GM04504 (cell line): ENCODE results near the gene ETDB.
"Not testable (repeated sequence)": the region's sequence is repeated elsewhere in the genome, so short reads cannot be mapped to it uniquely, and the experiment has no call there.

Source experiments
- DNase-seq: peaks from one replicate; pipeline ENCODE4 v3.0.0-alpha.2; 2012; ENCODE audit warnings: low read depth

Gene ETDB

DNA sequence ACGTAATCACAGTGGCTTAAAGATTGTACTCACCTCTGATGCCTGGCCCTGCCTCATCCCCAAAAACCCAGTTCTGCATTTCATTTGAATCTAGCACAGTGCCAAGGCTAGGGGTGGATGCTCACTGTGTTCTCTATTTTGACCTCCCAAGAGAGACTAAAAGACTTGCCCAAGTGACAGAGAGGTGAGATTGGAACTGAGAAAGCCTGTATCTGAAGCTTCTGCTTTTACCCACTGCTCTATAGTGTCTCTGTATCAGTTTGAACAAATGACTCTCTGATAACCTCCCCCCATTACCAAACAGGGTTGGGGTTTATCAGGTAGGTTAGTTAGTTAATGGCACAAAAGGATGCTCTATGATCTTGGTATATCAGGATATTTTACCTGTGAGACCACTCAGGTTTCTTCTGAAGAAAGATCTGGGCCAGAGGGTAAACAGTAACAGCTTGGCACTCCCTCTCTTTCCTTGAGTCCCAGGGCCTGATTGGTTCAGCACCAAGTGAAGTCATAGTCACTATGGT is at the start of gene ETDB:
Gene ETDB (minus strand): TSS at position 471 of the 521 bp plus-strand sequence. CDS start 1,265 bp downstream, outside the sequence.
- DNase-seq, result not testable (repeated sequence)

DNA sequence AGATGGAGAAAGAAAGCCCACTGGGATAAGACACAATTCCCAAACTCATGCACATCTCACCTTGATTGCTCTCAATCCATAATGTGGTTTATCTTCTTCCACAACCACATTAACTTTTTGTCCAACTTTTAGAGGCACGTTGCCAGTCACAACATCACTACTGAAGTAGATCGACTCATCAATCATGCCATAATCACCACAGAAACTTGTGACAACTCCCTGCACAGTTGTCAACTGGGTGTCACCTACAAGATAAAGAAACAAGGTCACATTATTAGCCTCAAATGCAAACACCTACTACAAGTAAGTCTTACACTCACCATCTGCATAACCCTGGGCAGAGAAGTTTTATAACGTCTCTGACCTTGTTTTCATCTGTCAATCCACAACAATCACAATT is 49.2 kb upstream of the ETDB start:
- not testable (repeated sequence) for DNase-seq

DNA sequence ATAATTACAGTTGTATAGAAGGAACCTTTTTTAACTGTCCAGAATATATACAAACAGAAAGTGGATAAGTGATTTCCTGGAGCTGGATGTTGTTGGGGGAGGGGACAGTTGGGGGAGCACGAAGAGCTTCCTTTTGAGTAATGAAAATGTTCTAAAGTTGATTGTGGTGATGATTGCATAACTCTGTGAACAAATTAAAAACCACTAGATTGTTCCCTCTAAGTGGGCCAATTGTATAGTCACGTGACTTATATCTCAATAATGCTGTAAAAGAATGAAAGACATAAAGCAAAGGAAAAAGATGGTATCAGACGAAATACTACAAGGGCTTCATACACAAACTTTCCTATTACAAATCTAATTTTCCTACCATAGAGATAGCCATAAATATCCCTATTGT is 48.2 kb upstream of the ETDB start:
- no peak for DNase-seq

DNA sequence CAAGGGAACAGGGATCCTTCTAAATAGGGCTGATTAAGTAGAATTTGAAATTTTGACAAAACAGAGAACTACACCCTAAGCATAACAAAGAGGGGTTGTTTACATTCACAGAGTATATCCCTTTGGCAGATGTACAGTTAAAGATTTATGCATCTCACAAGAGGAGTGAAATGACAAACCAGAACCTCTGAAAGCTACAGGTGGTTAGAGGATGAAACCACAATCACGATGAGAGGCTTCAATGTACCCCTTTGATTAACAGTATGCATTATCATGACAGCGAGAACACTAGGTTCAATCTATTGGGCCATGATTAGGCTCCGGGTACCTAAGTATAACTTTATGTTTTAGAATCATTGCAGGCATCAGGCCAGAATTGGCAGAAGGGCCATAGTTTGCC is 34.4 kb upstream of the ETDB start:
- not testable (repeated sequence) for DNase-seq

DNA sequence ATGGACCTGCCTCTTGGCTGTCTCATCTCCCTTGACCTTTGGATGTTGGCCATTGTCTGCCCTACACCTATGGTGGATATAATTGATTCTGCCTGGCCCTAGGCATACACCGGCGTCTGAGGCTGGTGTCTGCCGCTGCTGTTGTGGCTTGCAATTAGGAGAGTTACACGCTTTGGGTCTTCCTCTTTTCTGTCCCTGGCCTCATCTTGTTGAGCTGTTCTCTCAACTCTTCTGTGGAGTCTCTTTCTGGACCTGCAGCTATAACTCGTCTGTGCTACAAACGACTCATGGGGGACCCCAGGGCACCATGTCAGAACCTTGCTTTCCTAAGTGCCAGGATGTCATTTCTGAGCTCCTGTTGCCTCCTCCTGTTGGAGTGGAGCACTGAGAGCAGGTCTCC is 5.8 kb upstream of the ETDB start:
- DNase-seq, result not testable (repeated sequence)

DNA sequence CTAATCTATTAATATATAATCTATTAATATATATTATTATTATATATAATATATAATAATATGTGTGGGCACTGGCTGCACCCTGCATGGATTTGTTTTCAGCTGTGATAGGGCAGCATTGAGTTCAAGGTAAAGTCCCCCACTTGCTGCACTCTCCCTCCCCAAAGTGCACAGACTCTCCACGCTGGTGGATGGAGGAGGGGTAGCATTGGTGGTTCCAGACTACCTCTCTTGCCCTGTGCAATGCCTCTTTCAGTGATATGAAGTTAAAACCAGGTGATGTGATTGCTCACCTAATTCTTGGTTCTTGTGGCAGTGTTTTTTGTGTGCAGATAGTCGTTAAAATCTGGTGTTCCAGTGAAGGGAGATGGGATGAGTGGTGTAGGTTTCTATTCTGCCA is 4.3 kb downstream of the ETDB start:
- DNase-seq, result not testable (repeated sequence)

DNA sequence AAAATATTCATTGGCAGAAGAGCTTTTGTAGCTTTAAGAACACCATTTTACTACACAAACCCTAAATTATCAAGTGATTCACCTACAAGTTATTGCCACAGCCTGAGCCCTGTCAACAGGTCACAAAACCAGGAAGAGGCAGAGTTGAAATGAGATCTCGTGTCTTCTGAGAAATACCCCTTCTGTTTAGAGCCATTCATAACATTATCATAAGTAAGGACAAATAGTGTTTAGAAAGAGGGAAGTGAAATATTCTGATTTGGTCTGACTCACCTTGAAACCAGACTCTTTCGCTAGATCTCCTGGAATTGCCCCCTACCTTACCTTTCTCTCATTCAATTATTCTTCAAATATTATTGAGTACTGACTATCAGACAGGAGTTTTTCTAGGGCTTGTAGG is 5.9 kb downstream of the ETDB start:
- DNase-seq, result no peak

DNA sequence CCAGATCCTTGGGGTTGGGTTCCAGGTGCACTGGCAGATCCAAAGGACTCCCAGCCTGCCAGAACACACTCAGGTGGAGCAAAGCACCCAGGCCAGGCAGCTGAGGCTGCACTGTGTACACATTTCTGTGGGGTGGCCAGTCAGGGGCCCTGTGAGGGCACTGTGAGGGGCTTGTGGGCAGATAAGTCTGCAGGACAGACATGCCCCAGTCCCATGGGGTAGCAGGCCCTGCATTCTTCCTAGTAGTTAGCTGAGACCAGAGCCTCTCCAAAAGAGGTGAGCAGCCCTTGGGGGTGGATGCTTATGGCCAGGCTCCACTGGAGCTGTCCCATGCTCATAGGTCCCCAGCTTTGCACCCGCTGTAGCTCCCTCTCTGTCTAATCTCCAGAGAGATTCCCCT is 7.6 kb downstream of the ETDB start:
- DNase-seq, result no peak

DNA sequence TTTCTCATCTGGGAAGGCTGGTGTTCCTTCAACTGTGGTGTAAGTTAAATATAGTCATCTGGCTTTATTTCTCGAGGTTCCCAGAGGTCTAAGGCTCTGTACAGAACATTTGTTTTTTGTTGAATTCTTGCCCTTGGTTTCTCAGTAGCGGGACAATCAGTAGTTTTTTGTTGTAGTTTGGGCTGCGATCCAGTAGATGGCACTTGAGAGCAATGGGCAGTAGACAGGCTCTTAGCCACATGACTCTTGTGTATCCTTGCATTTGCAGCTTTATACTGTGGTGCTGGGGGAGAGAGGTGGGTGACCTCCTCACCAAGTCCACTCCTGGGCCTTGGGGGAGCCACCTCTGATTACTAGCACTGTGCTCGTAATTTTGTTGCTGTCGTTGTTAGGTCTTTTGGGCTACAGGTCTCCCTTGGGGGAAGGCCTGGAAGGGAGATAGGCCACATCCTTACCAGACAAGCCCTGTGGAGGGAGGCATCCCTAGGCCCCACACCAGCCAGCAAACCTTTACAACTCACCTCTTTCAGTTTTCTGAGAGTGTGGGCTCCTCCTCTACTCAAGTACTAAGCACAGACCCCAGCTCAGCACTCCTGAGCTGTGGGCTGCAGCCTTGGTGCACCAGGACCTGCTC is 8.1 kb downstream of the ETDB start:
- DNase-seq, result no peak

DNA sequence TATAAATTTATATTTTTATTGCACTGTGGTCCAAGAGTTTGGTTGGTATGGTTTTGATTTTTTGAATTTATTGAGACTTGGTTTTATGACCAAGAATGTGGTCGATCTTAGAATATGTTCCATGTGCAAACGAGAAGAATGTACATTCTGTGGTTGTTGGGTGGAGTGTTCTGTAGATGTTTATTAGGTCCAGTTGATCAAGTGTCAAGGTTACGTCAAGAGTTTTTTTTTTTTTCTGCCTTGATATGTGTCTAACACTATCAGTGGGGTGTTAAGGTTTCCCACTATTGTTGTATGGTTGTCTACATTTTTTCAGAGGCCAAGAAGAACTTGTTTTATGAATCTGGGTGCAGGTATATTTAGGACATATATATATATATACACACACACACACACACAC is 10.8 kb downstream of the ETDB start:
- no peak for DNase-seq

DNA sequence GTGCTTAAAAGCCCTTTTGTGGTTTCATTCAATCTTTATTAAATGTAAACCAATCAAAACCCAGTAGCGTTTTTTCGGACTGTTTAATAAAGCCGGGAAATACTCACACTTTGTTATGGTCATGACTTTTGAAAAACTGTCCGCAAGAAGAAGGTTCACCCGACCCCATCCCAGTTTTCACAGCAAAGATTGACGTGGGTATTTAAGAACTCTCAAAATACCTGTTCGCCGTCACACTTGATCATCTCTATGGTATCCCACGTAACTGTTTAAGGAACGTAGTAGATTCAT is 20.9 kb downstream of the ETDB start:
- DNase-seq, result no peak

DNA sequence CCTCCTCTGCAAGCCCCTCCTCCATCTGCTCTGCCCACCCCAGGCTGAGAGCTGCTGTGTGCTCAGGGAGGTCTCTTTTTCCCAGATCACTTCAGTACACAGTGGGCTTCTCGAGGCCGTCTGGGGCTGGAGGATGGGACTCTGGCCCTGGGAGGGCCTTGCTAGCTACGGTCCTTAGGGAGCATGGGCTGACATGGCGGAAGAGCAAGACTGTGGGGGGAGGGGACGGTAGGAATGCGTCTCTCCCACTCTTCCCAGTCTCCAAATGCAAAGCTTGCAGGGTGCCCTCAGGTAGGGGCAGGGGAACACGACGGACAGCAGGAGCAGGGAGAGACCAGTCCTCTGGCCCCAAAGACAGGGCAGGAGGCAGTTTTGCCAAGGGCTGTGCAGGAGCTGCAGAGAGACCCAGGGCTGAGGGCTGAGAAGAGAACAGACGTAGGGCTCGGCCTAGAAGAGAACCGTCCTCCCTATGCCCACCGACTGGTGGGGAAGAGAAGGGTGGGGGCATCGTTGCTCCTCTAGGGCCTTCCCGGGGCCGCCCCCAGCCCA is 23.1 kb downstream of the ETDB start:
- DNase-seq, result not testable (repeated sequence)

DNA sequence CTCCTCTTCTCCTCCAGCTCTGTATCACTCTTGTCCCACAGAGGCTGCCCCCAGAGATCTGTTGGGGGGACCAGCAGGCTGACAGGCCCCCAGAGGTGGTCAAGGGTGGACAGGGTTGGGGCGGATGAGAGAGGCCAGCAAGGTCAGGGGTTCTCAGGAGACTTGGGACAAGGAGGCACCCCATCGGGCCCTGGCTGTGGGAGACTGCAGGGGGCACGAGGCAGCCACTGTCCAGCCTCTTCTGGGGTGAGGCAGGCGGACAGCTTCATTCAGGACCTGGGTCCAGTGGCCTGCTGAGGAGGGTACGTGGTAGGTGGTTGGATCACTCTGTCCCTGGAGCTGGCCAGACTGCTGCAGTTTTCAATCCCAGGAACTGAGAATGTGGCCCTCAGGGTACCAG is 24.6 kb downstream of the ETDB start:
- no peak for DNase-seq

DNA sequence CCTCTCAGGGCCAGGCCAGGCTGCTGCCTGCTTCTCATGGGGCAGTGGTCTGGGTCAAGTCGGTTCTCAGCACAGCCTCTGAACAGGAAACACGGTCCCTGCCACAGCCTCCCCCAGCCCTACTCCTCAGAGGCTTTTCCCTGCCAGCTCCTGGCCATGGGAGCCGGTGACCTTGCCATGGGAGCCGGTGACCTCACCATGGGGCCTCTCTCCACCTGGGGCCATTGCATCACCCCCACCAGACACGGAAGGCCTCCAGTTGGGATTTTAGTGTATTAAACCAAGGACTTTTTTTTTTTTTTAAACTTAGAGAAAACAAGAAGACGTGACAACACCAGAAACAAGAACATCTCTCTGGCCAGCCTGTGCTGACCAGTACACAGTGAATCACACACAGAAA is 25.6 kb downstream of the ETDB start:
- no peak for DNase-seq

DNA sequence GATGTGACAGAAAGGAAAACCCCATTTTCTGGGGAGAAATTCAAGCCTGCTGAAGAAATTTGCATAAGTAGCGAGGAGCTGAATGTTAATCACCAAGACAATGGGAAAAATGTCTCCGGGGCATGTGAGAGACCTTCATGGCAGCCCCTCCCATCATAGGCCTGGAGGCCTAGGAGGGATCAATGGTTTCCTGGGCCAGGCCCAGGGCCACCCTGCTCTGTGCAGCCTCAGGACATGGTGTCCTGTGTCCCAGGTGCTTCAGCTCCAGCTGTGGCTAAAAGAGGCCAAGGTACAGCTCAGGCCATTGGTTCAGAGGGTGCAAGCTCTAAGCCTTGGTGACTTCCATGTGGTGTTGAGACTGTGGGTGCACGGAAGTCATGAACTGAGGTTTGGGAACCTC is 31.2 kb downstream of the ETDB start:
- DNase-seq, result no peak

DNA sequence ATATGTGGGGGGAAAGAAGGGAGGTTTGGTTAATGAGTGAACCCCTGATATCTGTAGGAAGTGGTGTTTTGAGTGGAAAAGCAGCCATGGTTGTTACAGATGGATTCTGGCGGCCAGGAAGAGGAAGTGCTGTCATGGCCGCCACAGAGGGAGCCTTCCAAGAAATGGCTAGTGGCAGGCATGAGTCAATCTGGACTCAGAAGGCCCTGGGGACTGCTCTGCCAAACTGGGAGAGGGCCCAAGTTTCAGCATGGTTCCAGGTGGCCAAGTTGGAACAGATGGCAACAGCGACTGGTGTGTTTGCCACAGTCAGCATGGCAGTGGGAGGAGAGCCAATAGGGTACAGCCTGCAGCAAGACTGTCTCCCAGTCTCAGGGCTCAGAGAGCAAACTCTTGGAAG is 32.5 kb downstream of the ETDB start:
- DNase-seq, result no peak

DNA sequence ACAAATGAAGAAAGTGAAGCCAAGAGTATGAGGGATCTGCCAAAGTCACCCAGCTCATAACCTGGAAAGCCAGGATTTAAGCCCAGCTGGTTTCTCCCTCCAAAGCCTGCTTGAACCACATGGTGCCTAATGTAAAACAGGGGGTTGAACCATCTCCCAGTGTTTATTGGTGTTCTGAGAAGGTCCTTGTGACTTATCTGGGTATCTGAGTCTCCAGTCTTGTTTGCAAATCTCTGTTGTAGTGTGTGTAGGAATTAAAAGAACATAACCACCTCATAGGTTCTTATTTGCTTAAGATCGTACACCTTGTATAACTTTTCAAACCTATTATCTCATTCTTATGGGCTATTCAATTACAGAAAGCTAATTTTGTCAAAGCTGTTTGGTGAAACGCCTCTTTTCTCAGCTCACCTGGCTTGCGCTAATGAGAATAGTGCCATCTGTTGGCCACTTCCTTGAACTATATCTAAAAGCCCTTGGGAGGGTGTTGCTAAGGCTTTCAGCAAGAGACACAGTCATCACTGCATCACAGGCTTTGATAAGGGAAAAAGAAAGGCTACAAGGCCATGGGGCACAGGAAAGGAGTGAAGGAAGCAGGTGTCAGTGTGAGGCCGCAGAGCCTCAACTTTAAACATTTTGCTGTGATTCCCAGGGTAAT is 34.0 kb downstream of the ETDB start:
- peak; percentile 15 for DNase-seq

DNA sequence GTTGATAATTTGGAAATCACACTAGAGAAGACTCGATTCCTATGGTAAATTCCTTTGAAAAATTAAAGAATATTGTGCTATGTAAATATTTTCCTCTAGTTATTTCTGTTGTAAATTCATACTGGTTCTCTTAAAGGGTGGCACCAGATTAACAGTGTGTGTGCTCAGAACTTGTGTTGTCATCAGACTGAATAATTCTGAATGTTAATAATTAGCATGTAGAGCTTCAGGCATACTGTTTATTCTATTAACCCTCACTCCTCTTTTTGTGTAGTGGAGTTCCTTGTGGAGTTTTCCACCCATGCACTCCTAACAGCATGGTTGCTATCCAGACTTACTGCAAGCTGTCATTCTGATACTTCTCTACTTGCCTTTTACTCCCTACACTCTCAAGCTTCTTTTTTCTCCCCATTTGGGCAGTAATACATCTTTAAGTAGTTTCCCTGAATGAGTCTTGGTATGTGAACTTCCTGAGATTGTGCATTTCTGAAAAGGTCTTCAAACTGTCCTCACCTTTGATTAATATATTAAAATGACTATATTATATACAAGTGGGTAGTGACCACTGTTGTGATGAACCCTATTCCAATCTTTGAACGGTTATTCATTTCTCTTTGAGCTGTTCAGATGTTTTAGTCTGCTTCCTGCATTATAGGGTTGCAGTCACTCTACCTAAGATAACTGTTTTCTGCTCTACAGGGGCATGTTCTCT is 38.5 kb downstream of the ETDB start:
- no peak for DNase-seq
